Measurements from ENCODE around the gene ST13. TPM values are rescaled to one million over a fixed set of nuclear protein-coding genes. Genes with fewer than 3 reads are reported as not detected.
"Not testable (repeated sequence)": the region's sequence is repeated elsewhere in the genome, so short reads cannot be mapped to it uniquely, and the experiment has no call there.

Gene ST13
- total and polyA plus RNA-seq, 4 donors: 82.3 to 112 (median 91.1) TPM

- H3K9ac ChIP-seq (ENCODE audit: low read depth in 1 of 2, low read length in 2 of 2): no peak overlapping the region
- TF ChIP-seq REST (IDR thresholded peaks at IDR 0.05): no peak
- no peak for TF ChIP-seq TAF1 (conservative IDR thresholded peaks at IDR 0.05)
- no peaks in the 10 kb centered on the region for H3K9me3 ChIP-seq (ENCODE audit: control insufficient read depth in 4 of 4, low read length in 3 of 4)
- no peak overlapping the region for H3K4me3 ChIP-seq (ENCODE audit: low read depth in 1 of 3, low read length in 3 of 3)
- no peak for DNase-seq (ENCODE audit: low spot score)
- 84% methylated on average over 6 of the region's 6 CpGs for WGBS
- H3K4me1 ChIP-seq (ENCODE audit: control insufficient read depth in 4 of 4, insufficient read depth in 4 of 4, low read length in 3 of 4): peaks cover 6 to 33% (median 24%) of the 10 kb centered on the region in 4 donors
- H3K36me3 ChIP-seq (ENCODE audit: control insufficient read depth in 4 of 4, insufficient read depth in 3 of 4, low read depth in 1 of 4, low read length in 3 of 4): peaks cover 2 to 46% (median 28%) of the 10 kb centered on the region in 4 donors
- no peak overlapping the region for H3K27ac ChIP-seq (ENCODE audit: low read depth in 1 of 2, low read length in 2 of 2)
- no peaks in the 10 kb centered on the region for H3K27me3 ChIP-seq (ENCODE audit: control insufficient read depth in 4 of 4, insufficient read depth in 4 of 4, low read length in 3 of 4)
Measured at GRCh38 chr22:40829131-40829530, 27.3 kb downstream of the ST13 start.

GRCh38 chr22:40826984-40827741, 29.3 kb downstream of the ST13 start:
- H3K27ac ChIP-seq (ENCODE audit: low read depth in 1 of 2, low read length in 2 of 2): peak overlapping the region; percentile 81 to 86
- no peaks in the 10 kb centered on the region for H3K9me3 ChIP-seq (ENCODE audit: control insufficient read depth in 4 of 4, low read length in 3 of 4)
- no peak for TF ChIP-seq YY1 (IDR thresholded peaks at IDR 0.05)
- TF ChIP-seq RXRA (IDR thresholded peaks at IDR 0.05): peak in 1 of 2 donors; percentile 26
- TF ChIP-seq HNF4A (conservative IDR thresholded peaks at IDR 0.05): peak; percentile 76 to 84
- no peak for TF ChIP-seq MAX (IDR thresholded peaks at IDR 0.05)
- TF ChIP-seq SP1 (IDR thresholded peaks at IDR 0.05): peak; percentile 38
- TF ChIP-seq HNF4G (IDR thresholded peaks at IDR 0.05): peak; percentile 62
- H3K4me3 ChIP-seq (ENCODE audit: low read depth in 1 of 3, low read length in 3 of 3): no peak overlapping the region
- WGBS: 49% methylated on average over 7 of the region's 7 CpGs
- H3K27me3 ChIP-seq (ENCODE audit: control insufficient read depth in 4 of 4, insufficient read depth in 4 of 4, low read length in 3 of 4): no peaks in the 10 kb centered on the region
- no peak for DNase-seq (ENCODE audit: low spot score)
- peak overlapping the region in 1 of 2 donors; percentile 22 for H3K9ac ChIP-seq (ENCODE audit: low read depth in 1 of 2, low read length in 2 of 2)
- H3K4me1 ChIP-seq (ENCODE audit: control insufficient read depth in 4 of 4, insufficient read depth in 4 of 4, low read length in 3 of 4): peaks cover 4 to 20% (median 13%) of the 10 kb centered on the region in 4 donors
- peaks cover 0 to 39% (median 31%) of the 10 kb centered on the region in 4 donors for H3K36me3 ChIP-seq (ENCODE audit: control insufficient read depth in 4 of 4, insufficient read depth in 3 of 4, low read depth in 1 of 4, low read length in 3 of 4)

GRCh38 chr22:40826292-40826691, 30.1 kb downstream of the ST13 start:
- 22% methylated on average over 2 of the region's 2 CpGs for WGBS
- H3K9me3 ChIP-seq (ENCODE audit: control insufficient read depth in 4 of 4, low read length in 3 of 4); DNase-seq (ENCODE audit: low spot score): not testable (repeated sequence)

GRCh38 chr22:40823426-40823825, 33.0 kb downstream of the ST13 start:
- TF ChIP-seq HNF4A (conservative IDR thresholded peaks at IDR 0.05): no peak
- TF ChIP-seq ATF3 (IDR thresholded peaks at IDR 0.05): no peak
- no peak for TF ChIP-seq JUND (IDR thresholded peaks at IDR 0.05)
- no peak for TF ChIP-seq FOXA2 (IDR thresholded peaks at IDR 0.05)
- no peak for TF ChIP-seq EGR1 (IDR thresholded peaks at IDR 0.05; ENCODE audit: low read depth in 2 of 2)
- no peak for TF ChIP-seq HNF4G (IDR thresholded peaks at IDR 0.05)
- no peak for TF ChIP-seq REST (IDR thresholded peaks at IDR 0.05)
- no peak for TF ChIP-seq MAX (IDR thresholded peaks at IDR 0.05)
- no peak for TF ChIP-seq NR2F2 (IDR thresholded peaks at IDR 0.05)
- no peak for TF ChIP-seq TAF1 (conservative IDR thresholded peaks at IDR 0.05)
- no peak for TF ChIP-seq YY1 (IDR thresholded peaks at IDR 0.05)
- Histone ChIP-seq H3K36me3 (ENCODE audit: control insufficient read depth in 4 of 4, insufficient read depth in 3 of 4, low read depth in 1 of 4, low read length in 3 of 4) (peaks cover 0 to 12% (median 7%) of the 10 kb centered on the region in 4 donors), H3K27ac (ENCODE audit: low read depth in 1 of 2, low read length in 2 of 2) (no peak overlapping the region), H3K4me3 (ENCODE audit: low read depth in 1 of 3, low read length in 3 of 3) (no peak overlapping the region), H3K9ac (ENCODE audit: low read depth in 1 of 2, low read length in 2 of 2) (no peak overlapping the region), H3K9me3 (ENCODE audit: control insufficient read depth in 4 of 4, low read length in 3 of 4) (no peaks in the 10 kb centered on the region), H3K4me1 (ENCODE audit: control insufficient read depth in 4 of 4, insufficient read depth in 4 of 4, low read length in 3 of 4) (peaks cover 4 to 32% (median 17%) of the 10 kb centered on the region in 4 donors), H3K27me3 (ENCODE audit: control insufficient read depth in 4 of 4, insufficient read depth in 4 of 4, low read length in 3 of 4) (no peaks in the 10 kb centered on the region)
- WGBS: 83% methylated on average over 1 of the region's 1 CpG
- no peak for DNase-seq (ENCODE audit: low spot score)

More at GRCh38 chr22:40826292-40826691, 30.1 kb downstream of the ST13 start:
- peaks cover 0 to 36% (median 28%) of the 10 kb centered on the region in 4 donors for H3K36me3 ChIP-seq (ENCODE audit: control insufficient read depth in 4 of 4, insufficient read depth in 3 of 4, low read depth in 1 of 4, low read length in 3 of 4)
- H3K4me3 ChIP-seq (ENCODE audit: low read depth in 1 of 3, low read length in 3 of 3); H3K27me3 ChIP-seq (ENCODE audit: control insufficient read depth in 4 of 4, insufficient read depth in 4 of 4, low read length in 3 of 4): not testable (repeated sequence)
- H3K9ac ChIP-seq (ENCODE audit: low read depth in 1 of 2, low read length in 2 of 2): peak overlapping the region in 1 of 2 donors; percentile 45
- peaks cover 1 to 16% (median 10%) of the 10 kb centered on the region in 4 donors for H3K4me1 ChIP-seq (ENCODE audit: control insufficient read depth in 4 of 4, insufficient read depth in 4 of 4, low read length in 3 of 4)
- peak overlapping the region; percentile 81 to 86 for H3K27ac ChIP-seq (ENCODE audit: low read depth in 1 of 2, low read length in 2 of 2)
